HUDEP-2 (cell line): Measurements from ENCODE around the gene IRAK2.

ENCODE experiments used
- DNase-seq, 76 experiments: peaks; one replicate each; lab custom pipeline; 2025; ENCODE audit not compliant: unreplicated experiment in 76 of 76; lab: John Stamatoyannopoulos, UW

Gene IRAK2

DNA sequence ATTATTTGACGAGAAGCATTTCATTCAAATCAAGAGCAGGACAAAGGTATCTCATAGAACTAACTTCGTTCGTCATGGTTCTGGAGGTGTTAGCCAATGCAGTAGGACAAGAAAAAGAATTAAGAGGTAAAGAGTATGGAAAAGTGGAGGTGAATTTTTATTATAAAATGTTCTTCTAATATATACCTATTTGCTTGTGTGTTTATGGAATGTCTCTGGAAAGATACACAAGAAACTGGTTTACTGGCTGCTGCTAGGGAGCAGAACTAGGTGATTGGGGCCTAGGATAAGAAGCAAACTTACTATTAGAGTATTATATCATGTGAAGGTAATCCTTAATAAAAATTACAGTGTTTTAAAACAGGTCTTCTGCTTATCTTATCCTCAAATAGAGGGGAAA lies 52.6 kb downstream of the IRAK2 start:
- DNase-seq: no peak

DNA sequence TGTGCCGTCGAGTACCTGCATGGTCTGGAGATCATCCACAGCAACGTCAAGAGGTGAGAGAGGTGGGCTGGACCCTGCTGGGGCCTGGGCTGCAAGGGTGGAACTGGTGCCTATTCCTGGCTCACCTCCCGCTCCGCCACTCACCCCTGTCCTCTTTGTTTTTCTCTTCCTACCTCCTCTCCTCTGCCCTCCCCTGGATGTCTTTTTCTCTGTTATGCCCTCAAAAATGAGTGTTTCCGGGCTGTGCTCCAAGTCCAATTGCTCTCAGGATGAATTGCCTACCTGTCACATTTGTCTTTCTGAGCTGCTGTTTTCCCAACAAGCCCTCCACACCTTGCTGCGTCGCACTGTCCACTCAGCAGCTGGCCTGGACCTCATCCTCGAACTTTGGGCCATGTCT lies 55.0 kb downstream of the IRAK2 start:
- DNase-seq: no peak

DNA sequence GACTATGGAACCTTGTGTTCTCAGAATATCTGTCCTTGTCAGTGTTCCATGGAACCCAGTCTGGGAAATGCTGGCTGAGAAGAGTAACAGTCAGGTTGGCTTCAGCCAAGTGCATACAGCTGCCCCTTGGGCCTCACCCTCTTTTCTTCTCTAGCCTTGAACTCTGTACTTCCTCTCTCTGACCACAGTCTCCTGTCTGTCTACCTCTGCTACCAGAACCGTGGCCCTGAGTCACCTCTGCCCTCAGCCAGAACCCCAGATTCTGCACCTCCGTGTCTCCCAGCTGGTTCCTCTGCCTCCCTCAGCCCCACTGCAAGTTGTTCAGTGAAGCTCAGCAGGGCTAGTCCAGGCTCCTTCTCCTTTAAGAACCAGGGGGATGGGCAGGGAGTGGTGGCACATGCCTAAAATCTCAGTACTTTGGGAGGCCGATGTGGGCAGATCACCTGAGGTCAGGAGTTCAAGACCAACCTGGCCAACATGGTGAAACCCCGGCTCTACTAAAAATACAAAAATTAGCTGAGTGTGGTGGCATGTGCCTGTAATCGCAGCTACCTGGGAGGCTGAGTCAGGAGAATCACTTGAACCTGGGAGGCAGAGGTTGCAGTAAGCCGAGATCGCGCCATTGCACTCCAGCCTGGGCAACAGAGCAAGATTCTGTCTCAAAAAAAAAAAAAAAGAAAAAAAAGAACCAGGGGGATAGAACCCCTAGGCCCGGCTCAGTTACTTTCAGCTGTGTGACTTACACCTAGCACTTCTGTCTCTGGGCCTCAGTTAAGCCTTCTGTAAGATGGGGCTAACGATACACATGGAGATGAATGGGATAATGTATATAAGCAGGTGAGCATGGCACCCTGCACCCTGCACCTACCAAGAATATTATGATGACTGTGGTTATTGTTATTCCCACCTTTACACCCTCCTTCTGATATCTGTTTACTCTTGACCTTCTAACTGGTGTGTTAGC lies 59.2 kb downstream of the IRAK2 start:
- no peak for DNase-seq

DNA sequence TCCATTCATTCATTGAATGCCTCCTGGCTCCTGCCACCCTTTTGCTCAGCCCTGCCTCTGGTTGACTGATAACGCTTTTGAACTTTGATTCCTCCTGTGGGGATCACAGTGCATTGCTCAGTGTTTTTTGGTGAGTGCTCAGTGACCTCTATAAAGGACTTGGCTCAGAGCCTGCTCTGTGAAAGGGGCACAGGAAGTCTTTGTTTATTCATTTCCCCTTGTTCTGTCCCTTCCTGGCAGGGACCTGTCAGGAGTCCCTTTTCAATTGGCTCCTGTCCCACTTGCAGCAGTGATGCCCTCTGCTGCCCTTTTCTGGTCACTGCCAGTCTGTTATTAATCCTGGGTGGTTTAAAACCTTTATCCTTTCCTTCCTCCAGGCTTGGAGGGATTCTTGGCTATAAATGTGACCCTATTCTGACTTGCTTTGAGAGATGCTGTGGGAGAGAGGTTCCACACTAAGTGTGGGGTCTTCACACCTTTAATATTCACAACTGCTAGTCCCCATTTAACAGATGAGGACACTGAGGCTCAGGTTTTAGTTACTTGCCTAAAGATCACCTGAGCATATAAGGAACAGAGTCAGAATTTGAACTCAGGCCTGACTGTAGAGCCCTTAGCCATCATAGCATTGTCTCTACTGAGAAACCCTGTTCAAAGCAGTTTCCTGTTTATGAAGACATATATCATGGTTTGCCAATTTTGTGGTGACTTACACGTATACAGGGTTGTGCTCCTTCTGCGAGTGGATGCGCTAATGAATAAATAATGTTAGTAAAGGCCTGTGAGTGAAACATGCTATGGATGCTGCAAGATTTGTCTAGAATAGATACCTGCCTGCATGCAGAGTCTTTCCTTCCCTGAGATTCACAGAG lies 60.3 kb downstream of the IRAK2 start:
- peak in 66 of 76 experiments; percentile 8 to 76 (median 53) for DNase-seq

DNA sequence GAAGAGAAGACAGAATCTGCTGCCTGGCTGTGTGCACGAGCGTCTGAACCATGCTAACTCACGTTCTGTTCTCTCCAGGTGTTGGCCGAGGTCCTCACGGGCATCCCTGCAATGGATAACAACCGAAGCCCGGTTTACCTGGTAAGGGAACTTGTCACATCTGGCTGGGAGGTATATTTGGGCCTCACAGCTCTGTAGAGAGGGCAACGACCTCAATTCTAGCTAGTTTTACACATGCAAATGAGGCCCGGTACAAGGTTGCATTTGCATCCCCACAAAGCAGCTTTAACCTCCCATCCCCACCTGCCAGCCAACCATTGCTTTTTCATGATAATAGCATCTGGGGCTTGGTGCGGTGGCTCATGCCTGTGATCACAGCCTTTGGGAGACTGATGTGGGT lies 61.6 kb downstream of the IRAK2 start:
- no peak for DNase-seq

DNA sequence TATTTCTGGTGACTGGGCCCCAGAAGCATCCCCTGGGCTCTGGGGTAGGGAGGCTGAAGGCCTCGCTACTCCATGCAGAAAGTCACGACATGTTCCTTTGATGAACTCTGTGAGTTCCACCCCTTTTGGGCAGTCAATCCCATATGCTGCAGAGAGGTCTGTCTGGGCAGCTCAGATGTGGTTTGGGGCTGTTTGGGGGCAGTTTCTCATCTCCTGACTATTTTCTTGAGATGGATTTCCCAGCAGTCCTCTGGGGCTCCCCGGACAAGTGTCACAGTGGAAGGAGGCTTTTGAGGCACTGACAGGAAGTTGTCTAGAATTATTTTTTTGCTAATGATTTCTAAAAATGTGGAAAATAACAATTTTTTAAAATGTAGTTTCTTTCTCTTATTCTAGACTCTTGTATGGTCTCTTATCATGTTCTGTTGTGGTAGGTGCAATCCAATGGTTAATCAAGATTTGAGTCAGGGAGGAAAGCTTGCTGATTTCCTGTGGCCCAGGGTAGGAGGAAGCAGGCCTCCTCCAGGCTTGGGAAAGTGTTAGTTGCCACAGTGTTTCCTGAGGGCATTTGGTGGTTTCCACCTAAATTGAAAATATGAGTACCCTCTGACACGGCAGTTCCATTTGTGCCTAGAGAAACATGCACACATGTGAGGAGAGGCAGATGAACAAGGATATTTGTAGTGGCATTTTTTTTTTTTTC lies 63.7 kb downstream of the IRAK2 start:
- DNase-seq: no peak

DNA sequence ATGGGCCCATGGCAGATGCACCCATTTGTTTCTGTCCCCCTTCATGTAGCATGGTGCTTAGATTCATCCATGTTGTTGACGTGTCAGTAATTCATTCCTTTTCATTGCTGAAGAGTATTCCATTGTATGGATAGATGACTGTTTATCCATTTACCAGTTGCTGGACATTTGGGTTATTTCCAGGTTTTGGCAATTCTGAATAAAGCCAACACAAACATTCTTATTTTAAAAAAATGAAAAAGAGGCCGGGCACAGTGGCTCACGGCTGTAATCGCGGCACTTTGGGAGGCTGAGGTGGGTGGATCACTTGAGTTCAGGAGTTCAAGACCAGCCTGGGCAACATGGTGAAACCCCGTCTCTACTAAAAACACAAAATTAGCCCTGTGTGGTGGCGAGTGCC lies 64.9 kb downstream of the IRAK2 start:
- DNase-seq: no peak

DNA sequence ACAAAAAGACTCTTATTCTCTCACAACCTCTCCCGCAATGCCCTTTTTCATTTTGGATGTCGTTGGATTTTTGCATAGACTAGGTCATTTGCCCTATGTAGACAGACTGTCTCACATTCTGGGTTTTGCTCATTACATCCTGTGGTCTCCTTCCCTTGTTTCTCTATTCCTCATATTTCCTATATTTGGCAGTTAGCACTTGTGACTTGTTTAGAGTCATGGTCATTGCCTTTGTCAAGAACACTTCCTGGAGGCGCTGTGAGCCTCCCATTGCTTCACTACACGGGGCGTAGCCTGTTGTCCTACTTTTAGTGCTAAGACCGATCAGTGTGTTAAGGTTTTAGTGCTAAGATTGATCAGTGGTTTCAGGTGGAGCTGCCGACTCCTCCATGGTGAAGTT lies 67.4 kb downstream of the IRAK2 start:
- DNase-seq: no peak

DNA sequence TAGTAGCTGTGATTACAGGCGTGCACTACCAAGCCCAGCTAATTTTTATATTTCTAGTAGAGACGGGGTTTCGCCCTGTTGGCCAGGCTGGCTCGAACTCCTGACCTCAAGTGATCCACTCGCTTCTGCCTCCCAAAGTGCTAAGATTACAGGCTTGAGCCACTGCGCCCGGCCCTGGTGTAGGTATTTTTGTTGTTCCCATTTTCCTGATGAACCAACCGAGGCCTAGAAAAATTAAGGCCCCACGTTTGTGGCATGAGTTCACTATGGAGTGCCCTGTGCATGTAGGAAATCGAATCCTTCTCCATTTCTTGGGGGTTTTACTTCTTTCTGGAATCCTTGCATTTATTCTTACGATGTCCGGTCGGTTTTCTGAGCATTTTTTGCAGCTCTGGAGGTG lies 69.3 kb downstream of the IRAK2 start:
- DNase-seq: no peak

DNA sequence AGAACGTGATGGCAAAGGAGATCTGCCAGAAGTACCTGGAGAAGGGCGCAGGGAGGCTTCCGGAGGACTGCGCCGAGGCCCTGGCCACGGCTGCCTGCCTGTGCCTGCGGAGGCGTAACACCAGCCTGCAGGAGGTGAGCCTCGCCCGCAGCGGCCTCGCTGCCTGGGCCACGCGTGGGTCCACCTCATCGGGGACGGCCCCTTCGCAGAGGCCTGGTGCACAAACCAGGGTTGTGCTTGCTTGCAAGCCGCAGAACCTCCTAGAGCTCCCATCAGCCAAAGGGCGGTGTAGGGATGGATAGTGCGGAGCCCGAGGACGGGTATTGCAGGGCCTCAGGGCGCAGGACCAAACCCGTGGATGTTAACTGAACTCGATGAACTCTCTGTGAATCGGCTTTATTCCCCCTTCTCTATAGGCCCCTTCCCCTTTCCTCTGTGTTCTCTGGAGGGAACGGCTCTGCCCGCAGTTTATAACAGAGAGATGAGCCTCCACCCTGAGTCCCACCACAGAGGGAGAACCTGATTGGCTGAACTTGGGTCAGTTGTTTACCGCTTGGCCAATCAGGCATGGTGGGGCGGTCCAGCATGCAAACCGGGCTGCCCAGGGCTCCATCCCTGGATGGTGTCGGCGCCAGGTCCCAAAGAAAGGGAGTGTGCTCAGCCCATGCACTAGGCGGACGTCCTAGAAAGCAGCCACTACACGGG lies 70.0 kb downstream of the IRAK2 start:
- no peak for DNase-seq

DNA sequence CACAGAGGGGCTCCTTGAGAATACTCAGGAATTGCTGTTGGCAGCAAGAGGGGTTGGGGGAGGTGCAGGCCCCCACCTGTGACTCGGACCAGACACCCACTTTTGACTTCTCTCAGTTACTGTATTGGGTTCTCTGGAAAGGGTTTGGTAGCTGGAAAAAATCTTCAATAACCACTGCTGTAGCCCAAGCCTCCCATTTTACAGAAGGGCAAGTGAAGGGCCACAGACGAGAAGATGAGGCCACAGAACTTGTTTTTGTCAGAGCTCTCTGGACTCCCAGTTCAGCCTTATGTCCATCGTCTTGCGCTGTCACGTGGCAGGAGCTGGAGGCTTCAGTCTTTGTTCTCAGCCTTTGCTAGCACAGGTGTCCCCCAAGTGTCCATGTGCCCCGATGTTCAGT lies 70.8 kb downstream of the IRAK2 start:
- no peak for DNase-seq

DNA sequence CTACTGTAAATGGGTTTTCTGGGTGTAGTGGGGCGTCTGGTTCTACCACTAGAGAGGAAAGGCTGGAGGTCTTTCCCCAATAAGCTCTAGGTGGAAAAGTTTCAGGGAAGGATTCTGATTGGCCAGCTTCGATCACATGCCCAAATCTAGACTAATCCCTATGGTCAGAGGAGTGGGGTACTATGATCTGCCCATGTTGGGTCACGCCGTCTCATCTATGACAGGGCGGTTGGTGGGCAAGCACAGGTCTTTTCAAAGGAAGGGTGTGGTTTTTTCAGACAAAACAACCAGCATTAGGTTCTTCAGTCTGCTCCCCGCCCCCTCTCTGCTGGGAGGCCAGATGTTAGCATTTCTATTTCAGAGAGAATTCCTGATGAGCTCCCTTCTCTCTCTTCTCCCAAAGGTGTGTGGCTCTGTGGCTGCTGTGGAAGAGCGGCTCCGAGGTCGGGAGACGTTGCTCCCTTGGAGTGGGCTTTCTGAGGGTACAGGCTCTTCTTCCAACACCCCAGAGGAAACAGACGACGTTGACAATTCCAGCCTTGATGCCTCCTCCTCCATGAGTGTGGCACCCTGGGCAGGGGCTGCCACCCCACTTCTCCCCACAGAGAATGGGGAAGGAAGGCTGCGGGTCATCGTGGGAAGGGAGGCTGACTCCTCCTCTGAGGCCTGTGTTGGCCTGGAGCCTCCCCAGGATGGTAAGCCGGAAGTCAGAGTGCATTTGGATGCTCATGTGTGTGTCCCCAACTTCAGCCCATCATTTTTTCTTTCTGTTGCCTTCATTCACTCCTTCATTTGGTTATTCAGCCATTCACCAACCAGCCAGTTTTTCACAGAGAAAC lies 73.8 kb downstream of the IRAK2 start:
- peak in 1 of 76 experiments; percentile 7 for DNase-seq

DNA sequence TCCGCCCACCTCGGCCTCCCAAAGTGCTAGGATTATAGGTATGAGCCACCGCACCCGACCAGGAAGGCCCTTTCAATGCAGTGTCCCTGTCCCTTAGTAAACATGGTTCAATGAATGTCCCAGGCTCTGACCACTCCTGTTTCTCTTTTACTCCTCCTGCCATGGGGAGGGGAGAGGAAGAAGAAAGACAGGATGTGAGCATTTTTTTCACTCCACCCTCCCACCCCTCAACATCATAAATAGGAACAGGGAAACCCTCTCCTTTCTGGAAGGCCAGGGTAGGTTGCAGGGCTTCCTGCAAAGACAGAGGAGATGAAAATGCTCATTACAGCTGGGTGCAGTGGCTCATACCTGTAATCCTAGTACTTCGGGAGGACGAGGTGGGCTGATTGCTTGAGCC lies 76.1 kb downstream of the IRAK2 start:
- no peak for DNase-seq

DNA sequence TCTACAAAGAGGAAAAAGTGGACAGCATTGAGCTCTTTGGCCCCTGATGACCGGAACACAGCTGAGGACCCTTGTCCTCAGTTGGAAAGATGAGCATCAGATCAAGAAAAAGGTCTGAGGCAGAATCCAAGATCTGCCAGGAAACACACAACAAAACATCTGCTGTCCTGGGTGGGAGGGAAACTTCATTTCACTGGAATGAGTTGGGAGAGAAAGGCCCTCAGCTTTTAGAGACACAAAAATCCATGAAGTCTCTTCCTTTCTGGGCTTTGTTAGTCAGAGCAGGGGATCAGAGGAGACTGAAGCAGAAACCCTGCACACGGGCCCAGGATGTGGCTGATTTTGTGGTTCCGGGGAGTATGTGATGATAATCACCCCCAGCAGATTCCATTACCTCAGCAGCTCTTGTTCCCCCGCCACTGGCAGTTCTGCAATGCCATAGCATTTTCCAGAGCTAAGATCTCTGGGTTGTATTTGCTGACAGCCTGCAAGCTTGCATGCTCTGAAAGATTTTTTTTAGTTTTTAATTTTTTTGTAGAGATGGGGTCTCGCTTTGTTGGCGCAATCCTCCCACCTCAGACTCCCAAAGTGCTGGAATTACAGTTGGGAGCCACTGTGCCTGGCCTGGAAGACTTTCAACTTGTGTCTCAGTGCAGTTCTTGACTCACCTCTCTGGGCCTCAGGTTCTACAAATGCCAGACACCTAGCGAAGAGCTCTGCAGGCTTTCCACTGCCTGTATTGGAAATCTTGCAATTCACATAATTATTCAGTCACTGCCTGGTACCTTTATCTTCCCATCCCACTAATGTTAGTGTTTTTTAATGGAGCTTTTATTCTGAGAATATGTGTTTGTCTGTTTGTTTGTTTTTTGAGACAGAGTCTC lies 77.7 kb downstream of the IRAK2 start:
- DNase-seq: peak in 13 of 76 experiments; percentile 3 to 42 (median 20)

DNA sequence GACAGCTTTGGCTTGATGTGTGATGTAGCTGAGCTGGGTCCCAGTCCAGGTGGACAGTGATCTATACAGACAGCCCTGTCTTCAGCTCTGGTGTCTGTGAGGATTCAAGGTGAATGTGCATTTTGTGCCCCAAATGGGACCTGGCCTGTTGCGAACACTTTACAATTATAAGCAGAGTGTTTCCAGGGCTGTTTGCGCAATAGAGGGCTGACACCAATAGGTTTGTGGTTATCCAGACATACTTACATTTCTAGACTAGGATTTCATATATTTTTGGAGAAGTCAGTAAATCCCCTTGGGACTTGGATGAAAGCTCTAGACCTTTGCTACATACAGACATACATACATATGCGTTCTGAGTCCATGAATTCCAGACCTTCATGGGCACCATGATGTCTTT lies 79.3 kb downstream of the IRAK2 start:
- DNase-seq: no peak

DNA sequence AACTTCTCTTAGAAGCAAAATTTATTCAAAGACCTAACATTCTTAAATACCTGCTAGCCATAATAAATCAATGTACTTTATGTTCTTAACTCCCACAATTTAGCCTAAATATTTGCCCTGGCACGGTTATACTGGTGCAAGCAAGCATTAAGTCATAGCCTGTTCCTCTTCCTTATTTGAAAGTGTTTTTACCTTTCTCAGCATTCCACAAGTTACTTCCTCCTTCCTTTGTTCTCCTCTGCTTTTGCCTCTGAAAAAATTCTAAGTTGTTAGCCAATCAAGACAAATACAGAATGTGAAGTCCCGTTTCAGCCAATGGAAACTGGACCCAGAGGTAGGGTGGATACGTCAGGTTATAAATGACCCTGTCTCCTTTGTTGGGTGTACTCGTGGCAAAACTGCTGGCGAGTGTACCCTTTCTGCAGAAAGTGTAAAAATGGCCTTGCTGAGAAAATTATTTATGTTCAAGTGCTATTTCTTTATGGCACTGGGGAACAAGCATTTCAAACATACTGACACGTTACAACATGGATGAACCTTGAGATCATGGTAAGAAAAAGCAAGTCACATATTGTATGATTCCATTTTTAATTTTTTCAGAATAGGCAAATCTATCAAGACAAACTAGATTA lies 80.5 kb downstream of the IRAK2 start:
- no peak for DNase-seq

DNA sequence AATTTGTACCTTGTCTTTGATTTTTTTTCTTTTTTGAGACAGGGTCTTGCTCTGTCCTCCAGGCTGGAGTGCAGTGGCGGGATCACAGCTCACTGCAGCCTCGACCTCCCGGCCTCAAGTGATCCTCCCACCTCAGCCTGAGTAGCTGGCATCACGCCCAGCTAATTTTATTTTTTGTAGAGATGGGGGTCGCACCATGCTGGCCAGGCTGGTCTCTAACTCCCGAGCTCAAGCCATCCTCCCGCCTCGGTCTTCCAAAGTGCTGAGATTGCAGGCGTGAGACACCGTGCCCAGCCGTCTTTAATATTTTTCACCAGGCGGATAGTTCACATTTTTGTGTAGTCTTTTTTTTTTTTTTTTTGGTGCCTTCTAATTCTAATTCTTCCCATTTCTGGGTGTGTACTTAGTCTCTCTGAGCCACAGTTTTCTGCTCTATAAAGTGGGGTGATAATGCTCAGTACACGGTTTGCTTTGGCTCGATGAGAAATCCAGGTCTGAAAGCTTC lies 83.0 kb downstream of the IRAK2 start:
- no peak for DNase-seq
